HepG2 (cell line): ENCODE measurements around the gene RING1. TPM values are rescaled to one million over a fixed set of nuclear protein-coding genes. Genes with fewer than 3 reads are reported as not detected.

Experiments used
- CENPBD1 ChIP-seq: sonication (generic); formaldehyde crosslinking; IDR thresholded peaks from 2 replicates; pipeline ENCODE4 v1.8.0; 2022; ENCODE audit warnings: missing genetic modification reagents, low read depth, mild to moderate bottlenecking, borderline replicate concordance
- DPF2 ChIP-seq: sonication (generic); formaldehyde crosslinking; IDR thresholded peaks from 2 replicates; pipeline ENCODE4 v1.4.0; 2020; ENCODE audit warnings: mild to moderate bottlenecking, low read depth, missing genetic modification reagents, borderline replicate concordance
- ETS1 ChIP-seq: sonication (generic); formaldehyde crosslinking; IDR thresholded peaks from 2 replicates; pipeline ENCODE4 v1.4.0; 2020; ENCODE audit warnings: missing genetic modification reagents
- HIC2 ChIP-seq: sonication (generic); formaldehyde crosslinking; IDR thresholded peaks from 2 replicates; pipeline ENCODE4 v1.9.0; 2022; ENCODE audit warnings: low read depth, missing genetic modification reagents
- HNF4A ChIP-seq: sonication (generic); formaldehyde crosslinking; IDR thresholded peaks from 2 replicates; pipeline ENCODE4 v1.4.0; 2020; ENCODE audit warnings: missing genetic modification reagents
- IKZF4 ChIP-seq: sonication (generic); formaldehyde crosslinking; IDR thresholded peaks from 2 replicates; pipeline ENCODE4 v1.5.1; 2020; ENCODE audit warnings: borderline replicate concordance, mild to moderate bottlenecking, low read depth, missing genetic modification reagents; ENCODE audit errors: not compliant biosample characterization
- KMT2A ChIP-seq: sonication (generic); formaldehyde crosslinking; IDR thresholded peaks from 2 replicates; pipeline ENCODE4 v1.4.0; 2020; ENCODE audit warnings: missing genetic modification reagents
- MLLT10 ChIP-seq: sonication (generic); formaldehyde crosslinking; IDR thresholded peaks from 2 replicates; pipeline ENCODE4 v1.4.0; 2020; ENCODE audit warnings: missing genetic modification reagents
- MXD1 ChIP-seq: sonication (generic); formaldehyde crosslinking; IDR thresholded peaks from 2 replicates; pipeline ENCODE4 v1.4.0; 2020; ENCODE audit warnings: mild to moderate bottlenecking, missing genetic modification reagents
- NFKBIZ ChIP-seq: IDR thresholded peaks from 2 replicates; pipeline ENCODE4 v1.6.1; 2018; ENCODE audit warnings: missing genetic modification reagents, missing compliant biosample characterization
- RXRB ChIP-seq: IDR thresholded peaks from 2 replicates; pipeline ENCODE4 v1.6.1; 2016; ENCODE audit warnings: borderline replicate concordance, missing genetic modification reagents, missing compliant biosample characterization
- SETDB1 ChIP-seq: sonication (generic); formaldehyde crosslinking; IDR thresholded peaks from 2 replicates; pipeline ENCODE4 v1.5.1; 2020; ENCODE audit warnings: missing genetic modification reagents, mild to moderate bottlenecking, borderline replicate concordance
- SNAI1 ChIP-seq: sonication (generic); formaldehyde crosslinking; IDR thresholded peaks from 2 replicates; pipeline ENCODE4 v1.5.0; 2020; ENCODE audit warnings: mild to moderate bottlenecking, missing genetic modification reagents, borderline replicate concordance
- SP4 ChIP-seq: sonication (generic); formaldehyde crosslinking; IDR thresholded peaks from 2 replicates; pipeline ENCODE4 v1.8.1; 2023; ENCODE audit warnings: mild to moderate bottlenecking, missing genetic modification reagents
- THAP11 ChIP-seq: IDR thresholded peaks from 2 replicates; pipeline ENCODE4 v1.6.1; 2016; ENCODE audit warnings: missing biosample characterization, missing genetic modification reagents
- ZFP36L1 ChIP-seq: sonication (generic); formaldehyde crosslinking; IDR thresholded peaks from 2 replicates; pipeline ENCODE4 v1.8.0; 2022; ENCODE audit warnings: mild to moderate bottlenecking, missing genetic modification reagents, moderate library complexity
- ZFP62 ChIP-seq: sonication (generic); formaldehyde crosslinking; IDR thresholded peaks from 2 replicates; pipeline ENCODE4 v1.4.0; 2020; ENCODE audit warnings: missing genetic modification reagents
- ZMAT3 ChIP-seq: sonication (generic); formaldehyde crosslinking; conservative IDR thresholded peaks from 2 replicates; pipeline ENCODE4 v1.7.0; 2021; ENCODE audit warnings: missing genetic modification reagents
- ZNF232 ChIP-seq: sonication (generic); formaldehyde crosslinking; IDR thresholded peaks from 2 replicates; pipeline ENCODE4 v1.4.0; 2020; ENCODE audit warnings: missing genetic modification reagents, borderline replicate concordance
- ZNF253 ChIP-seq: sonication (generic); formaldehyde crosslinking; IDR thresholded peaks from 2 replicates; pipeline ENCODE4 v1.8.0; 2022; ENCODE audit warnings: mild to moderate bottlenecking, missing genetic modification reagents, borderline replicate concordance
- ZNF343 ChIP-seq: sonication (generic); formaldehyde crosslinking; IDR thresholded peaks from 2 replicates; pipeline ENCODE4 v1.4.0; 2020; ENCODE audit warnings: mild to moderate bottlenecking, missing genetic modification reagents
- ZNF350 ChIP-seq: sonication (generic); formaldehyde crosslinking; IDR thresholded peaks from 2 replicates; pipeline ENCODE4 v1.4.0; 2020; ENCODE audit warnings: mild to moderate bottlenecking, low read depth, missing genetic modification reagents, borderline replicate concordance
- ZNF441 ChIP-seq: sonication (generic); formaldehyde crosslinking; IDR thresholded peaks from 2 replicates; pipeline ENCODE4 v1.7.0; 2021; ENCODE audit warnings: missing genetic modification reagents, borderline replicate concordance
- ZNF501 ChIP-seq: sonication (generic); formaldehyde crosslinking; IDR thresholded peaks from 2 replicates; pipeline ENCODE4 v1.5.1; 2020; ENCODE audit warnings: mild to moderate bottlenecking, moderate library complexity, missing genetic modification reagents
- ZNF605 ChIP-seq: sonication (generic); formaldehyde crosslinking; IDR thresholded peaks from 2 replicates; pipeline ENCODE4 v1.8.0; 2022; ENCODE audit warnings: mild to moderate bottlenecking, missing genetic modification reagents
- ZNF768 ChIP-seq: sonication (generic); formaldehyde crosslinking; IDR thresholded peaks from 2 replicates; pipeline ENCODE4 v1.4.0; 2020; ENCODE audit warnings: missing genetic modification reagents
- ZNF777 ChIP-seq: sonication (generic); formaldehyde crosslinking; IDR thresholded peaks from 2 replicates; pipeline ENCODE4 v1.4.0; 2020; ENCODE audit warnings: missing genetic modification reagents
- ZNF782 ChIP-seq: sonication (generic); formaldehyde crosslinking; IDR thresholded peaks from 2 replicates; pipeline ENCODE4 v1.4.0; 2020; ENCODE audit warnings: missing genetic modification reagents, mild to moderate bottlenecking, borderline replicate concordance
- ZNF839 ChIP-seq: sonication (generic); formaldehyde crosslinking; IDR thresholded peaks from 2 replicates; pipeline ENCODE4 v1.4.0; 2020; ENCODE audit warnings: missing genetic modification reagents, mild to moderate bottlenecking, borderline replicate concordance
- ZSCAN21 ChIP-seq: sonication (generic); formaldehyde crosslinking; IDR thresholded peaks from 2 replicates; pipeline ENCODE4 v1.8.0; 2022; ENCODE audit warnings: mild to moderate bottlenecking, missing genetic modification reagents, moderate library complexity, borderline replicate concordance
- polyA plus RNA-seq, 8 experiments: library from polyadenylated mRNA; depleted of rRNA in 3 of 8; stranded (reverse) in 7 of 8; unstranded in 1 of 8; fragments of >200 nt; fragmentation: Illumina TruSeq in 4 of 8; extraction: Trizol in 4 of 8; gene quantifications; 2 replicates each; pipeline versions ENCODE4 v1.2.1 to v1.2.3, GENCODE V29; 2011 to 2016; ENCODE audit warnings: low read depth in 4 of 8, missing spikeins in 1 of 8, mixed read lengths in 1 of 8; ENCODE audit not compliant: insufficient read depth in 1 of 8
- total RNA-seq, 5 experiments: library from RNA; depleted of rRNA; stranded (reverse); fragments of >200 nt; fragmentation: Illumina TruSeq; extraction: Trizol; gene quantifications; 2 replicates each; pipeline ENCODE4 v1.2.3, GENCODE V29; 2016; ENCODE audit warnings: low read depth in 1 of 5

RING1 gene
- total and polyA plus RNA-seq, 2 of the 13 experiments (the other 11 are each of a cell fraction or from before 2014, with no cell fraction given): 23.9 to 33.6 TPM

- no peak for TF ChIP-seq HIC2 (CRISPR knock-in tag)
- no peak for TF ChIP-seq MXD1
- TF ChIP-seq CENPBD1: 0 out of 2 replicates have a peak, but pooled peaks have one; percentile 59
- no peak for TF ChIP-seq ZSCAN21 (CRISPR knock-in tag)
- TF ChIP-seq THAP11 (CRISPR knock-in tag): no peak
- TF ChIP-seq ZNF253: 0 out of 2 replicates have a peak, but pooled peaks have one; percentile 84
- TF ChIP-seq MLLT10 (CRISPR knock-in tag): no peak
- no peak for TF ChIP-seq ZNF605 (CRISPR knock-in tag)
- no peak for TF ChIP-seq SNAI1 (CRISPR knock-in tag)
- no peak for TF ChIP-seq ZFP36L1 (CRISPR knock-in tag)
- no peak for TF ChIP-seq ETS1 (CRISPR knock-in tag)
- TF ChIP-seq IKZF4 (CRISPR knock-in tag): no peak
- TF ChIP-seq HNF4A: no peak
- peak; percentile 61; the same call in 1 of the 2 replicates for TF ChIP-seq ZNF839 (CRISPR knock-in tag)
- TF ChIP-seq SP4 (CRISPR knock-in tag): no peak
- no peak for TF ChIP-seq KMT2A (CRISPR knock-in tag)
- no peak; the same call in 1 of the 2 replicates for TF ChIP-seq ZNF501 (CRISPR knock-in tag)
- peak; percentile 19; the same call in 1 of the 2 replicates for TF ChIP-seq ZNF232 (CRISPR knock-in tag)
- 0 out of 2 replicates have a peak, but pooled peaks have one; percentile 85 for TF ChIP-seq ZNF782 (CRISPR knock-in tag)
- no peak for TF ChIP-seq ZFP62 (CRISPR knock-in tag)
- TF ChIP-seq NFKBIZ: no peak
- peak; percentile 70; the same call in 1 of the 2 replicates for TF ChIP-seq ZNF350
- TF ChIP-seq ZNF768 (CRISPR knock-in tag): no peak
- TF ChIP-seq ZNF777 (CRISPR knock-in tag): peak; percentile 84
- no peak for TF ChIP-seq ZMAT3
- no peak for TF ChIP-seq DPF2 (CRISPR knock-in tag)
- peak; percentile 79; the same call in 1 of the 2 replicates for TF ChIP-seq ZNF343 (CRISPR knock-in tag)
- no peak for TF ChIP-seq ZNF441 (CRISPR knock-in tag)
- TF ChIP-seq SETDB1: peak; percentile 35; the same call in 1 of the 2 replicates
- TF ChIP-seq RXRB (CRISPR knock-in tag): no peak
Observed at GRCh38 chr6:33248643-33248931, 40.3 kb downstream of the RING1 start (continued).
